Colonic mucosa (tissue), 4 donors: Measurements from ENCODE around the gene FAM53A. TPM values are rescaled to one million over a fixed set of nuclear protein-coding genes. Genes with fewer than 3 reads are reported as not detected.

Experiments
- DNase-seq: peaks from one replicate; pipeline ENCODE4 v3.0.0-alpha.2; 2020
- H3K27ac ChIP-seq: fragments of 200-600 bp; one replicate; pipeline ENCODE4 v1.8.0; 2021
- H3K27me3 ChIP-seq: fragments of 200-600 bp; one replicate; pipeline ENCODE4 v1.8.0; 2021
- H3K36me3 ChIP-seq: fragments of 200-600 bp; one replicate; pipeline ENCODE4 v1.8.0; 2021
- H3K4me1 ChIP-seq: fragments of 200-600 bp; one replicate; pipeline ENCODE4 v1.8.0; 2021; ENCODE audit warnings: mild to moderate bottlenecking
- H3K4me3 ChIP-seq: fragments of 200-600 bp; one replicate; pipeline ENCODE4 v1.8.0; 2021
- H3K9ac ChIP-seq, 2 donors: one replicate each; pipeline ENCODE4 v1.7.0; 2013; ENCODE audit warnings: control low read depth in 2 of 2, low read depth in 2 of 2, low read length in 2 of 2
- H3K9me3 ChIP-seq: fragments of 200-600 bp; one replicate; pipeline ENCODE4 v1.8.0; 2021
- CTCF ChIP-seq: fragments of 200-600 bp; IDR thresholded peaks from one replicate; pipeline ENCODE4 v1.8.0; 2022; ENCODE audit warnings: antibody characterized with exemption, mild to moderate bottlenecking
- intact Hi-C: fragments of 100-400 bp; cut with DNase I; formaldehyde crosslinking; loops from one replicate; pipeline ENCODE4 v1.14.1; 2022
- total RNA-seq, 2 donors: library from RNA; stranded (reverse); fragmentation: NEBNext Ultra II Directional in 1 of 2; extraction: Animal tissue kit (Norgen Biotek cat#: 25700) in 1 of 2; gene quantifications; one replicate each; pipeline ENCODE4 v1.2.1, GENCODE V29; 2021
- donor health status: healthy.
- donor health status: DM: no; HTN: no; CAD: no.
- donor health status: DM: no; HTN: no; CAD: no.

The FAM53A gene
- total RNA-seq, 2 donors from 2014 or later = 0.86 to 1.5 TPM

DNA sequence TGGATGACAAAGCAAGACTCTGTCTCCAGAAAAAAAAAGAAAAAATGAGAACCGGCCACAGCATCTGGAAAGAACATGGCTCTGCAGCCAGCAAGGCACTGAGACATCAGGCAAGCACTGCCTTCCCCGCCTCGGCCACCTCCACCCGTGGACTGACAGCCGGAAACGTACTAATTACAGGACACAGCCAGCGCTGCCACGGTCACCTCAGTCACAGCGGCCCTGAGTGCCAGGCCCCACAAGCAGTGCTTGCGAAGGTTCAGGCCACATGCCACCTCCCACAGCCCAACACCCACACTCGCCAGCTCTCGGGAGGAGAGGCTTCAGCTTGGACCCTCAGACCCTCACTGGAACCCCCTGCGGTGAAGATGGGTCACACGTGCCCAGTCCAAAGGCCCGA, 16.8 kb downstream of the FAM53A start:
- intact Hi-C loops = no loop called here
- Histone ChIP-seq H3K36me3 (no peaks in the 10 kb centered on the region), H3K27ac (no peak overlapping the region), H3K9ac (no peak overlapping the region), H3K4me1 (no peaks in the 10 kb centered on the region), H3K27me3 (no peaks in the 10 kb centered on the region), H3K9me3 (no peaks in the 10 kb centered on the region), H3K4me3 (no peak overlapping the region)
- DNase-seq = no peak
- TF ChIP-seq CTCF = no peak

DNA sequence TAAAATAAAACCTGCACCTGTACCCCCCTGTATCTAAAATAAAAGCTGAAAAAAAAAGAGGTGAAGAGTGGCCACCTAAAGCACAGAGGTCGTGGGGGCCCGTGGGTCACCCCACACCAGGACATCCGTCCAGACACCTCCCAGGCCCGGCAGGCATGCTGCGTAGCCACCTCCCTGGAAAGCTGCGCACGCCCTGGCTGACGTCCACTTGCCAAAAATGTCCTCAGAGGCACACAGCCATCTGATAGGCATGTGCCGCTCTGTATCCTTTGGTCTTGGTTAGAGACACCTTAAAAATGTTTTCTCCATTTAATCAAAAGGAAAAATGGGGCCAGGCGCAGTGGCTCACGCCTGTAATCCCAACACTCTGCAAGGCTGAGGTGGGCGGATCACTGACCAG, 17.7 kb downstream of the FAM53A start:
- H3K27me3 ChIP-seq = no peaks in the 10 kb centered on the region
- TF ChIP-seq CTCF = no peak
- no peak for DNase-seq
- H3K4me3 ChIP-seq = no peak overlapping the region
- H3K9me3 ChIP-seq = no peaks in the 10 kb centered on the region
- no peaks in the 10 kb centered on the region for H3K36me3 ChIP-seq
- intact Hi-C loops = no loop called here
- no peak overlapping the region for H3K9ac ChIP-seq
- no peak overlapping the region for H3K27ac ChIP-seq
- no peaks in the 10 kb centered on the region for H3K4me1 ChIP-seq

GRCh38 chr4:1664141-1664540, 20.0 kb downstream of the FAM53A start:
- TF ChIP-seq CTCF = no peak
- H3K27ac ChIP-seq = no peak overlapping the region
- no peaks in the 10 kb centered on the region for H3K9me3 ChIP-seq
- no peaks in the 10 kb centered on the region for H3K27me3 ChIP-seq
- DNase-seq = no peak
- no peaks in the 10 kb centered on the region for H3K36me3 ChIP-seq
- H3K9ac ChIP-seq = no peak overlapping the region
- H3K4me1 ChIP-seq = no peaks in the 10 kb centered on the region
- no peak overlapping the region for H3K4me3 ChIP-seq
- intact Hi-C loops = no loop called here

DNA sequence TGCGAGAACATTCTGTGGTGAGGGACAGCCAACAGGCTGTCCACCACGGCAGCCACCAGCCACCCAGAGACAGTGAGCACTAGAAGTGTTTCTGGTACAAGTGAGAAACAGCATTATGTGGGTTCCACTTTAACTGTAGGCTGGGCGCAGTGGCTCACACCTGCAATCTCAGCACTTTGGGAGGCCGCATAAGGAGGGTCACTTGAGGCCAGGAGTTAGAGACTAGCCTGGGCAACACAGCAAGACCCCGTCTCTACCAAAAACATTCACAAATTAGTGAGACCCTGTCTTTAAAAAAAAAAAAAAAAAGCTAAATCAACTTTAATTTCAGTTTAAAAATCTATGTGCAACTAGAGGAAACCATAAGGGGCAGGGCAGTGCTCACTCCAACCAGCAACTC, 20.6 kb downstream of the FAM53A start:
- intact Hi-C loops = no loop called here
- no peak for DNase-seq
- H3K9ac ChIP-seq = no peak overlapping the region
- H3K27me3 ChIP-seq = no peaks in the 10 kb centered on the region
- no peaks in the 10 kb centered on the region for H3K36me3 ChIP-seq
- no peak overlapping the region for H3K4me3 ChIP-seq
- H3K27ac ChIP-seq = no peak overlapping the region
- no peaks in the 10 kb centered on the region for H3K9me3 ChIP-seq
- no peaks in the 10 kb centered on the region for H3K4me1 ChIP-seq
- no peak for TF ChIP-seq CTCF

GRCh38 chr4:1661695-1662094, 22.4 kb downstream of the FAM53A start:
- H3K27ac ChIP-seq = no peak overlapping the region
- H3K9ac ChIP-seq = no peak overlapping the region
- intact Hi-C loops = no loop called here
- no peak for DNase-seq
- H3K36me3 ChIP-seq = no peaks in the 10 kb centered on the region
- no peak for TF ChIP-seq CTCF
- no peaks in the 10 kb centered on the region for H3K9me3 ChIP-seq
- H3K4me3 ChIP-seq = no peak overlapping the region
- no peaks in the 10 kb centered on the region for H3K27me3 ChIP-seq
- no peaks in the 10 kb centered on the region for H3K4me1 ChIP-seq
